ENCODE results near the gene TOX2. TPM values are rescaled to one million over a fixed set of nuclear protein-coding genes. Genes with fewer than 3 reads are reported as not detected.

The TOX2 gene
- total RNA-seq, 1 experiment from 2014 or later: 1.7 TPM

DNA sequence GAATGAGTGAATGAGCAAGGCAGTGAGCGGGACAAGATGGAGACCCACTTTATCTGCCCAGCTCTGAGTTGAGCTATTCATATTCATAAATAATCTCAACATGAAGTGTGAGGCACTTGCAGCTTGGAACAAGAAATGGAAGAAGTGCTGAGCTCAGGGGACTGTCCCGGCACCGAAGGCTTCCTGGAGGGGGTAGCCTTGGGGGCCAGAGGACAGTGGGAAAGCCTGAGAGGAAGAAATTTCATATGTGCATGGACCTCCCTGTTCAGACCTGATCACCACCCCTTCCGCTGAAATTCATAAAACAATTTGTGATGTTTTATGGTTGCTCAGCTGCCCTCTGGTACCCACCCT, 103.2 kb downstream of the TOX2 start:
- Mint-ChIP-seq H3K4me3 (no peak overlapping the region), H3K4me1 (peaks cover 14 to 20% of the 10 kb centered on the region in 2 experiments), H3K27ac (no peak overlapping the region), H3K36me3 (ENCODE audit: insufficient read depth in 1 of 3, low read depth in 3 of 3) (no peaks in the 10 kb centered on the region), H3K27me3 (ENCODE audit: low read depth) (peaks cover under 1% of the 10 kb centered on the region; the same call in 1 of the 2 replicates), H3K9me3 (no peaks in the 10 kb centered on the region)
- Histone ChIP-seq H3K9ac (ENCODE audit: extremely low read depth, insufficient read length, low read length) (no peak overlapping the region), H3K4me2 (ENCODE audit: insufficient read depth, insufficient read length, low read length) (no peak overlapping the region), H3T11ph (ENCODE audit: low read length) (no peak overlapping the region), H2BK5ac (ENCODE audit: insufficient read length, low read length) (no peak overlapping the region), H2BK20ac (ENCODE audit: low read depth, low read length, poor library complexity, severe bottlenecking) (no peak overlapping the region), H3K18ac (ENCODE audit: insufficient read length, low read depth, low read length) (no peak overlapping the region), H4K20me1 (ENCODE audit: control insufficient read depth, insufficient read depth, insufficient read length) (no peaks in the 10 kb centered on the region), H2AK5ac (ENCODE audit: insufficient read length, low read length) (no peak overlapping the region), H3K79me1 (ENCODE audit: insufficient read depth, low read depth, low read length, poor library complexity, severe bottlenecking) (no peaks in the 10 kb centered on the region), H3K23ac (ENCODE audit: insufficient read length, low read depth, low read length) (no peak overlapping the region), H2BK12ac (ENCODE audit: insufficient read length, low read depth, low read length) (no peak overlapping the region), H3K14ac (ENCODE audit: insufficient read depth, low read length) (no peak overlapping the region), H3K23me2 (ENCODE audit: insufficient read length, low read depth, low read length, poor library complexity, severe bottlenecking) (no peaks in the 10 kb centered on the region), H2AFZ (ENCODE audit: low read length) (no peak overlapping the region), H3K27me3 (ENCODE audit: insufficient read depth, low read length) (no peaks in the 10 kb centered on the region), H2BK15ac (ENCODE audit: low read depth, low read length) (no peak overlapping the region), H3K4me1 (ENCODE audit: insufficient read depth, low read length) (no peaks in the 10 kb centered on the region), H4K8ac (replicated peaks; ENCODE audit: insufficient read length, low read depth, low read length) (no peak overlapping the region), H3K27ac (ENCODE audit: insufficient read length, low read depth, low read length) (no peak overlapping the region), H4K5ac (ENCODE audit: insufficient read length, low read depth, low read length) (no peak overlapping the region), H3K9me3 (ENCODE audit: control insufficient read depth, low read depth, low read length) (no peaks in the 10 kb centered on the region), H2BK120ac (ENCODE audit: low read depth, low read length, poor library complexity, severe bottlenecking) (no peak overlapping the region), H3K79me2 (ENCODE audit: insufficient read depth, low read length) (no peaks in the 10 kb centered on the region), H4K91ac (ENCODE audit: insufficient read length, low read depth, low read length) (no peak overlapping the region), H3K56ac (ENCODE audit: insufficient read length, low read depth, low read length) (no peak overlapping the region), H3K4ac (ENCODE audit: low read depth, low read length) (no peak overlapping the region)
- DNase-seq: no peak
- no peak for TF ChIP-seq CTCF (conservative IDR thresholded peaks at IDR 0.05)
- WGBS (ENCODE audit: extremely low coverage, insufficient read length, low lambda C conversion rate): no CpG with 5 or more reads among the region's 4 CpGs
